HUES48 (cell line): ENCODE results near the gene PREX1.
"Not testable (repeated sequence)": the region's sequence is repeated elsewhere in the genome, so short reads cannot be mapped to it uniquely, and the experiment has no call there.

ENCODE experiments used
- H3K27ac ChIP-seq: one replicate; pipeline ENCODE4 v1.7.0; 2013; ENCODE audit warnings: low read depth, low read length, inconsistent platforms
- H3K27me3 ChIP-seq: 2 replicates; pipeline ENCODE4 v1.6.1; 2013; ENCODE audit warnings: mild to moderate bottlenecking, low read length; ENCODE audit not compliant: control insufficient read depth, insufficient read depth
- H3K36me3 ChIP-seq: 2 replicates; pipeline ENCODE4 v1.6.1; 2013; ENCODE audit warnings: low read length; ENCODE audit not compliant: control insufficient read depth, insufficient read depth
- H3K4me1 ChIP-seq: 2 replicates; pipeline ENCODE4 v1.6.1; 2013; ENCODE audit warnings: mild to moderate bottlenecking, low read length; ENCODE audit not compliant: control insufficient read depth, insufficient read depth
- H3K4me3 ChIP-seq: 2 replicates; pipeline ENCODE4 v1.5.1; 2013; ENCODE audit warnings: mild to moderate bottlenecking, low read depth, low read length
- H3K9ac ChIP-seq: 2 replicates; pipeline ENCODE4 v1.6.1; 2013; ENCODE audit warnings: mild to moderate bottlenecking, low read depth, low read length, moderate library complexity
- H3K9me3 ChIP-seq: 2 replicates; pipeline ENCODE4 v1.6.1; 2013; ENCODE audit warnings: low read length; ENCODE audit not compliant: control insufficient read depth, insufficient read depth

The PREX1 gene

DNA sequence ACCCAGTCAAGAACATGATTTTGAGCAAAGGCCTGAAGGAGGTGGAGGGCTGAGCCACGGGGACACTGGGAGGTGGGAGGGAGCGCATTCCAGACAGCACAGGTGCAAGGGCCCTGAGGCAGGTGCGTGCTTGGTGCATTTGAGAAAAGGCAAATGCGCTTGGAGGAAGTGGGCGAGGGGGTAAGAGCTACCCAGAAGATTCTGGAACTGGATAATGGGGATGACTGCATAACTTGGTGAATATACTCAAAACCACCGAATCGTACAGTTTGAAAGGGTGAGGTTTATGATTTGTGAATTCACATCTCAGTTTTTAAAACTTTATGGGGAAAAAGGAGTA lies 9.8 kb downstream of the PREX1 start:
- Histone ChIP-seq H3K27ac (no peak overlapping the region), H3K9ac (no peak overlapping the region), H3K4me3 (no peak overlapping the region), H3K27me3 (no peaks in the 10 kb centered on the region; the same call in 1 of the 2 replicates), H3K4me1 (peaks cover 7% of the 10 kb centered on the region; the same call in 1 of the 2 replicates), H3K9me3 (no peaks in the 10 kb centered on the region), H3K36me3 (no peaks in the 10 kb centered on the region)

- H3K9ac ChIP-seq = no peak overlapping the region
- H3K4me3 ChIP-seq = no peak overlapping the region
- peaks cover 7% of the 10 kb centered on the region; the same call in 1 of the 2 replicates for H3K4me1 ChIP-seq
- no peaks in the 10 kb centered on the region; the same call in 1 of the 2 replicates for H3K27me3 ChIP-seq
- no peaks in the 10 kb centered on the region for H3K9me3 ChIP-seq
- no peak overlapping the region for H3K27ac ChIP-seq
- no peaks in the 10 kb centered on the region for H3K36me3 ChIP-seq
Measured at GRCh38 chr20:48817367-48818030, 10.3 kb downstream of the PREX1 start.

- no peaks in the 10 kb centered on the region for H3K36me3 ChIP-seq
- H3K9ac ChIP-seq = no peak overlapping the region
- peaks cover 7% of the 10 kb centered on the region; the same call in 1 of the 2 replicates for H3K4me1 ChIP-seq
- no peak overlapping the region for H3K4me3 ChIP-seq
- no peak overlapping the region for H3K27ac ChIP-seq
- H3K27me3 ChIP-seq = no peaks in the 10 kb centered on the region
- H3K9me3 ChIP-seq = no peaks in the 10 kb centered on the region
Measured at GRCh38 chr20:48816282-48817205, 11.3 kb downstream of the PREX1 start.

- Histone ChIP-seq H3K27ac (no peak overlapping the region), H3K9me3 (no peaks in the 10 kb centered on the region), H3K4me1 (peaks cover 7% of the 10 kb centered on the region; the same call in 1 of the 2 replicates), H3K36me3 (no peaks in the 10 kb centered on the region), H3K27me3 (no peaks in the 10 kb centered on the region), H3K4me3 (no peak overlapping the region), H3K9ac (no peak overlapping the region)
Measured at GRCh38 chr20:48815537-48815936, 12.3 kb downstream of the PREX1 start.

- Histone ChIP-seq H3K9me3 (no peaks in the 10 kb centered on the region), H3K27ac (no peak overlapping the region), H3K36me3 (no peaks in the 10 kb centered on the region), H3K27me3 (no peaks in the 10 kb centered on the region), H3K9ac (no peak overlapping the region), H3K4me3 (no peak overlapping the region), H3K4me1 (peaks cover 7% of the 10 kb centered on the region; the same call in 1 of the 2 replicates)
Measured at GRCh38 chr20:48814633-48815032, 13.2 kb downstream of the PREX1 start.

DNA sequence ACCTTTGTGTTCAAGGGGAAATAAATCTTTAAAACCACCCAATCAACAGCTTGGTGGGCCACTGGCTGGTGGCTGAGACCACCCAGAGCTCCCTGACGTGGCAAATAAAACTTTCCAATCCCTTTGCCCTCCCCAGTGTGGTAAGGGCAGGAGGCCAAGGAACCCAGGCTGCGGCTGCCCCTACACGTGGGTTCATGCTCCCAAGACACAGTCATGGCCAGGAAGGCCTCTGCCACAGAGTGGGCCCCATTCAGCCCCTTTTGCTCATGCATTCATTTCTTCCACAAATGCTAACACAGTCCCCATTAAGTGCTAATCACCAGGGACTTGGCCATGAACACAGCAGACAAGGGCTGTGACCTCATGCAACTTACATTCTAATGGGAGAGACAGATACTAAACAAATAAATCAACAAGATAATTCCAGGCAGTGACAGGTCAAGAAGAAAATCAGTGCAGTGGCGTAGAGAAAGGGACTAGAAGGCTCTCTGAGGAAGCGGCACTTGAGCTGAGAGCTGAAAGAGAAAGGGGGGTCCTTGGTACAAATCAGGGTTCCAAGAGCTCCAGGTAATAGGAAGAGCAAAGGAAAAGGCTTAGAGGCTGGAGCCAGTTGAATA lies 13.8 kb downstream of the PREX1 start:
- no peaks in the 10 kb centered on the region for H3K36me3 ChIP-seq
- H3K4me3 ChIP-seq = no peak overlapping the region
- H3K9me3 ChIP-seq = no peaks in the 10 kb centered on the region
- no peak overlapping the region for H3K27ac ChIP-seq
- peaks cover 7% of the 10 kb centered on the region; the same call in 1 of the 2 replicates for H3K4me1 ChIP-seq
- 0 out of 2 replicates have a peak overlapping the region, but pooled peaks have one; percentile 5 for H3K9ac ChIP-seq
- H3K27me3 ChIP-seq = no peaks in the 10 kb centered on the region

DNA sequence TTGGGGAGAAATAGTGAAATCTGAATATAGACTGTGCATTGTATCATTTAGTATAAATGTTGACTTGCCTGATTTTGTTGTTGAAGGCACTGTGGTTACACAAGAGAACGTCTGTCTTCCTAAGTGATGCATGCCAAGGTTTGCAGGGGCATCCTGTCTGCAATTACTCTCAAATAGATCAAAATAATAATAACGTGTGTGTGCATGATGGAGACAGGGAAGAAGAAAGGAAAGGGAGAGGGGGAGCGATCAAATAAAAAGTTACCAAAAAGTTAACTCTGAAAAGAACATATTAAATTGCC lies 14.4 kb downstream of the PREX1 start:
- H3K4me3 ChIP-seq = no peak overlapping the region
- no peaks in the 10 kb centered on the region for H3K36me3 ChIP-seq
- H3K9me3 ChIP-seq = no peaks in the 10 kb centered on the region
- no peaks in the 10 kb centered on the region for H3K27me3 ChIP-seq
- peaks cover 2% of the 10 kb centered on the region; the same call in 1 of the 2 replicates for H3K4me1 ChIP-seq
- no peak overlapping the region for H3K27ac ChIP-seq
- H3K9ac ChIP-seq = no peak overlapping the region

DNA sequence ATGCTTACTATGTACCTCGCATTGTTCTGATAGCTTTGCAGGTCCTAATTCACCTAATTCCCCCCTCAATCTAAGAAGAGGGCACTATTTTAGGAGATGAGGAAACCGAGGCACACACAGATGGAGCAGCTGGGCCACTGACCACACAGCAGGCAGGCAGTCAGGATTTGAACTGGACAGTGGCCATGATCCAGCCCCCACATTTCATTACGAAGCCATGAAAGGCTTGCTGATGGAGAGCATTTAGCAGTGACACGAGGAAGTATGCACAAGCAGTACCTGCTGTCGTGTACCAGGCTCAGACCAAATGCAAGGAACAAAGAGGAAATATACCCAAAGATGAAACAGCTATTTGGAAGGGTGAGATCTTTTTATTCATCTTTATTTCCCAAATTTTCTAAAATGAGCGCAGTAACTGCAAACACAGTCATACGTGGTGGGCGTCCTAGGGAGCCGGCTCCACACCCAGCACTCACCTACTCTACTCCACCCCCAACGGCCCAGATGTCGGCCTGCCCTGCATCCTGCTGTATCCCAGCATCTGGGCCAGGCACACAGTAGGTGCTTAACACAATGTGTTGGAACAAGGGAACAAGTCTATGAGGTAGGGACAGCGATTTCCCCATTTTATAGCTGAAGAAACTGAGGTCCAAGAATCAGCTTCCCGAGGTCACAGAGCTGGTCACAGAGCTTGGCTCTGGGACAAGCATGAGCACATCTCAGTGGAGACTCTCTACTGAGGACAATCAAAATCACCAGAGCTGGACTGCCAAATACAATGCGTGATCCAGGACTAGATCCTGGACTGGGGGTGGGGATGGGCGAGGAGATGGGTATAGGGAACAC lies 15.0 kb downstream of the PREX1 start:
- H3K27me3 ChIP-seq = no peaks in the 10 kb centered on the region
- no peaks in the 10 kb centered on the region for H3K9me3 ChIP-seq
- H3K4me3 ChIP-seq = no peak overlapping the region
- H3K4me1 ChIP-seq = no peaks in the 10 kb centered on the region
- H3K27ac ChIP-seq = no peak overlapping the region
- no peaks in the 10 kb centered on the region for H3K36me3 ChIP-seq
- no peak overlapping the region for H3K9ac ChIP-seq

DNA sequence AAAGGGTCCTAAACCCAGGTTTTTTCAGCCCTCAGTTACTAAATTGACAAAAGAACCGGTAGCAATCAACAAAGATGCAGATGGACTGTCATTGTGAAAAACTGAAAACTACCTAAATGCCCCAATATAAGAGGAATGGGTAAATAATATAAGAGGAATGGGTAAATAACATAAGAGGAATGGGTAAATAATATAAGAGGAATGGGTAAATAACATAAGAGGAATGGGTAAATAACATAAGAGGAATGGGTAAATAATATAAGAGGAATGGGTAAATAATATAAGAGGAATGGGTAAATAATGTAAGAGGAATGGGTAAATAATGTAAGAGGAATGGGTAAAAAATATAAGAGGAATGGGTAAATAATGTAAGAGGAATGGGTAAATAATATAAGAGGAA lies 15.7 kb downstream of the PREX1 start:
- not testable (repeated sequence) for H3K36me3 ChIP-seq, H3K27ac ChIP-seq, H3K9me3 ChIP-seq, H3K27me3 ChIP-seq, H3K4me3 ChIP-seq, H3K4me1 ChIP-seq, H3K9ac ChIP-seq

DNA sequence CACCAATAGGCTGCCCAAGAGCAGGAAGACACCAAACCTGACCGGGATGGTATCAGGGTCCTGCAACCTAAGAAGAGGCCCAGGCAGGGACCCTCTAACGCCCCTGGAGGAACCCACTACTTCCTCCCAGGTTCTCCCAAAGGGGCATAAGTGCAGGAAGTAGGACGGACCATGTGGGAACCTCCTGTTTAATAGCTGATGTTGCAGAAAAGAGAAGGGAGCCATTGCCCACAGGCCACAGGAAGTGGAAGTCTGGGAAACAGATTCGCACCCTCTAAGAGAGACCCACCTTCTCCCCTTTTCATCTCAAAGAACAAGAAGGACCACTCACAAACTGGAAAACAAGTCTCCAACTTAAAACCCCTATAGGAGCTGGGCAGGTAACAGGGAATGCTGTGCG lies 18.1 kb downstream of the PREX1 start:
- Histone ChIP-seq H3K4me3 (no peak overlapping the region), H3K9me3 (no peaks in the 10 kb centered on the region), H3K4me1 (no peaks in the 10 kb centered on the region), H3K9ac (no peak overlapping the region), H3K27ac (no peak overlapping the region), H3K27me3 (no peaks in the 10 kb centered on the region), H3K36me3 (no peaks in the 10 kb centered on the region)
